Osteocyte (in vitro differentiated cells): ENCODE data around the gene PEX6. TPM values are rescaled to one million over a fixed set of nuclear protein-coding genes. Genes with fewer than 3 reads are reported as not detected.

ENCODE experiments used
- DNase-seq: peaks from one replicate; pipeline ENCODE4 v3.0.0; 2021; ENCODE audit warnings: mixed read lengths; ENCODE audit not compliant: unreplicated experiment; ENCODE audit errors: extremely low spot score
- H3K27ac Mint-ChIP-seq: one replicate; pipeline ENCODE4 v1.8.0; 2021; ENCODE audit warnings: mild to moderate bottlenecking, mixed read lengths; ENCODE audit not compliant: unreplicated experiment
- H3K27me3 Mint-ChIP-seq: one replicate; pipeline ENCODE4 v1.8.0; 2021; ENCODE audit warnings: mixed read lengths; ENCODE audit not compliant: unreplicated experiment
- H3K36me3 Mint-ChIP-seq: one replicate; pipeline ENCODE4 v1.8.0; 2021; ENCODE audit warnings: mixed read lengths; ENCODE audit not compliant: unreplicated experiment
- H3K4me1 Mint-ChIP-seq: one replicate; pipeline ENCODE4 v1.8.0; 2021; ENCODE audit warnings: mixed read lengths; ENCODE audit not compliant: unreplicated experiment
- H3K4me3 Mint-ChIP-seq: one replicate; pipeline ENCODE4 v1.8.0; 2021; ENCODE audit warnings: mild to moderate bottlenecking, moderate library complexity, mixed read lengths; ENCODE audit not compliant: unreplicated experiment
- H3K9me3 Mint-ChIP-seq: one replicate; pipeline ENCODE4 v1.8.0; 2021; ENCODE audit warnings: mixed read lengths; ENCODE audit not compliant: unreplicated experiment
- CTCF ChIP-seq: fragments of 200-600 bp; sonication (generic); IDR thresholded peaks from 2 replicates; pipeline ENCODE4 v1.5.0; 2021; ENCODE audit warnings: antibody characterized with exemption, mild to moderate bottlenecking, moderate library complexity
- long read RNA-seq: library from polyadenylated mRNA; unstranded; transcript quantifications from one replicate; pipeline ENCODE4 v2.0.0, GENCODE V29; 2021
- total RNA-seq: library from RNA; stranded (reverse); gene quantifications from 2 replicates; pipeline ENCODE4 v1.2.1, GENCODE V29; 2021

The PEX6 gene
- 27.1 and 27.3 TPM in 2 replicates for total RNA-seq
- long read RNA-seq, partial matches to known transcripts, result 4 of 9 reads
- long read RNA-seq, other reads (novel, unspliced or antisense), result 2 of 9 reads

- TF ChIP-seq CTCF, result no peak
- Mint-ChIP-seq H3K4me3 (peak within 1 kb of the TSS; percentile 88), H3K9me3 (no peaks in the 10 kb centered on the region), H3K4me1 (peaks cover 33% of the 10 kb centered on the region), H3K27me3 (no peaks in the 10 kb centered on the region), H3K27ac (peak within 1 kb of the TSS; percentile 94), H3K36me3 (peaks cover 2% of the 10 kb centered on the region)
- DNase-seq, result peak; percentile 94
Observed at GRCh38 chr6:42978839-42979522, at the start of gene PEX6. Gene PEX6 (minus strand): TSS chr6:42979181. CDS start chr6:42979150, 31 bp downstream.

GRCh38 chr6:43026365-43026764, 47.4 kb upstream of the PEX6 start:
- Mint-ChIP-seq H3K27ac (no peak overlapping the region), H3K4me3 (no peak overlapping the region), H3K9me3 (no peaks in the 10 kb centered on the region), H3K27me3 (no peaks in the 10 kb centered on the region), H3K4me1 (peaks cover 11% of the 10 kb centered on the region), H3K36me3 (peaks cover 37% of the 10 kb centered on the region)
- no peak for DNase-seq
- TF ChIP-seq CTCF, result no peak

GRCh38 chr6:43024436-43024835, 45.5 kb upstream of the PEX6 start:
- TF ChIP-seq CTCF, result no peak
- peaks cover 33% of the 10 kb centered on the region for H3K36me3 Mint-ChIP-seq
- peak overlapping the region; percentile 6 for H3K4me3 Mint-ChIP-seq
- DNase-seq, result no peak
- peak overlapping the region; percentile 56 for H3K27ac Mint-ChIP-seq
- peaks cover 20% of the 10 kb centered on the region for H3K4me1 Mint-ChIP-seq
- no peaks in the 10 kb centered on the region for H3K27me3 Mint-ChIP-seq
- no peaks in the 10 kb centered on the region for H3K9me3 Mint-ChIP-seq

- Mint-ChIP-seq H3K27me3 (no peaks in the 10 kb centered on the region), H3K9me3 (no peaks in the 10 kb centered on the region), H3K4me1 (peaks cover 27% of the 10 kb centered on the region), H3K36me3 (peaks cover 39% of the 10 kb centered on the region), H3K4me3 (peak within 1 kb of the TSS; percentile 97), H3K27ac (peak within 1 kb of the TSS; percentile 92)
- peak; percentile 89 for DNase-seq
- TF ChIP-seq CTCF, result no peak
Observed at GRCh38 chr6:43021270-43022047, 42.5 kb upstream of the PEX6 start, which contains the start of gene RRP36. Gene RRP36 (plus strand): TSS chr6:43021623. CDS start chr6:43021655, 32 bp downstream.

GRCh38 chr6:43020847-43021246, 41.9 kb upstream of the PEX6 start:
- no peak for DNase-seq
- H3K4me3 Mint-ChIP-seq, result peak overlapping the region; percentile 97
- no peaks in the 10 kb centered on the region for H3K9me3 Mint-ChIP-seq
- H3K4me1 Mint-ChIP-seq, result peaks cover 33% of the 10 kb centered on the region
- H3K27ac Mint-ChIP-seq, result peak overlapping the region; percentile 82
- H3K27me3 Mint-ChIP-seq, result no peaks in the 10 kb centered on the region
- peaks cover 39% of the 10 kb centered on the region for H3K36me3 Mint-ChIP-seq
- no peak for TF ChIP-seq CTCF
